ENCODE data around the gene MRM2. TPM values are rescaled to one million over a fixed set of nuclear protein-coding genes. Genes with fewer than 3 reads are reported as not detected.
"Not testable (repeated sequence)": the region's sequence is repeated elsewhere in the genome, so short reads cannot be mapped to it uniquely, and the experiment has no call there.

Gene MRM2
- polyA plus RNA-seq, 10 donors: 19.8 to 27.4 (median 23.4) TPM

GRCh38 chr7:2269089-2269990 lies 27.3 kb upstream of the MRM2 start:
- DNase-seq: not testable (repeated sequence)

- no peak for DNase-seq
Observed at GRCh38 chr7:2266911-2267310, 24.9 kb upstream of the MRM2 start.

- no peak for DNase-seq
Observed at GRCh38 chr7:2264158-2264557, 22.2 kb upstream of the MRM2 start.

GRCh38 chr7:2263176-2263575 lies 21.2 kb upstream of the MRM2 start:
- no peak for DNase-seq

GRCh38 chr7:2261611-2262010 lies 19.6 kb upstream of the MRM2 start:
- no peak for DNase-seq

GRCh38 chr7:2260820-2261219 lies 18.8 kb upstream of the MRM2 start:
- no peak for DNase-seq

GRCh38 chr7:2259480-2259879 lies 17.5 kb upstream of the MRM2 start:
- DNase-seq: no peak

- no peak for DNase-seq
Observed at GRCh38 chr7:2258661-2259365, 16.8 kb upstream of the MRM2 start.

- DNase-seq: no peak
Observed at GRCh38 chr7:2257651-2258050, 15.6 kb upstream of the MRM2 start.

GRCh38 chr7:2257046-2257551 lies 15.1 kb upstream of the MRM2 start:
- no peak for DNase-seq

- DNase-seq: no peak
Observed at GRCh38 chr7:2256306-2257045, 14.5 kb upstream of the MRM2 start.

GRCh38 chr7:2255145-2256139 lies 13.4 kb upstream of the MRM2 start:
- no peak for DNase-seq

GRCh38 chr7:2254429-2255144 lies 12.6 kb upstream of the MRM2 start:
- DNase-seq: no peak

- no peak for DNase-seq
Observed at GRCh38 chr7:2253525-2254244, 11.7 kb upstream of the MRM2 start.

GRCh38 chr7:2253021-2253420 lies 11.0 kb upstream of the MRM2 start:
- DNase-seq: no peak

GRCh38 chr7:2251841-2252771 lies 10.1 kb upstream of the MRM2 start:
- peak in 1 of 3 donors; percentile 74 for DNase-seq

GRCh38 chr7:2251381-2251780 lies 9.4 kb upstream of the MRM2 start:
- DNase-seq: peak in 1 of 3 donors; percentile 79

- DNase-seq: no peak
Observed at GRCh38 chr7:2249744-2250323, 7.8 kb upstream of the MRM2 start.

Measured in muscle of back (tissue), 11 donors.